NCI-H2029 treated with DMSO at 0.1 percent for 48 hours (cell line): Measurements from ENCODE around the gene UNC5CL.

ENCODE experiments used
- DNase-seq: peaks from one replicate; lab custom pipeline; 2025; lab: John Stamatoyannopoulos, UW

Gene UNC5CL

GRCh38 chr6:41063884-41064285 is 24.9 kb upstream of the UNC5CL start:
- DNase-seq = no peak

GRCh38 chr6:41062056-41062455 is 23.0 kb upstream of the UNC5CL start:
- no peak for DNase-seq

DNA sequence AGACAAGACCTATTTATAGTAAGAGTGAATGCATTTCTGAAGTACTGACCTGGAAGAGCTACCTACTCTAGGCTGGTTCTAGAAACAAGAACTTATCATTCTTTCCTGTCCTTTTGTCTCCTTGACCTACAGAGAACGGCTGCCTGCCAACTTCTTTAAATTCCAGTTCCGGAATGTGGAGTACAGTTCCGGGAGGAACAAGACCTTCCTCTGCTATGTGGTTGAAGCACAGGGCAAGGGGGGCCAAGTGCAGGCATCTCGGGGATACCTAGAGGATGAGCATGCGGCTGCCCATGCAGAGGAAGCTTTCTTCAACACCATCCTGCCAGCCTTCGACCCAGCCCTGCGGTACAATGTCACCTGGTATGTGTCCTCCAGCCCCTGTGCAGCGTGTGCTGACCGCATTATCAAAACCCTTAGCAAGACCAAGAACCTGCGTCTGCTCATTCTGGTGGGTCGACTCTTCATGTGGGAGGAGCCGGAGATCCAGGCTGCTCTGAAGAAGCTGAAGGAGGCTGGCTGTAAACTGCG is 22.2 kb upstream of the UNC5CL start:
- DNase-seq = no peak

GRCh38 chr6:41059556-41059955 is 20.5 kb upstream of the UNC5CL start:
- DNase-seq = no peak

GRCh38 chr6:41058783-41059181 is 19.8 kb upstream of the UNC5CL start:
- DNase-seq = no peak

DNA sequence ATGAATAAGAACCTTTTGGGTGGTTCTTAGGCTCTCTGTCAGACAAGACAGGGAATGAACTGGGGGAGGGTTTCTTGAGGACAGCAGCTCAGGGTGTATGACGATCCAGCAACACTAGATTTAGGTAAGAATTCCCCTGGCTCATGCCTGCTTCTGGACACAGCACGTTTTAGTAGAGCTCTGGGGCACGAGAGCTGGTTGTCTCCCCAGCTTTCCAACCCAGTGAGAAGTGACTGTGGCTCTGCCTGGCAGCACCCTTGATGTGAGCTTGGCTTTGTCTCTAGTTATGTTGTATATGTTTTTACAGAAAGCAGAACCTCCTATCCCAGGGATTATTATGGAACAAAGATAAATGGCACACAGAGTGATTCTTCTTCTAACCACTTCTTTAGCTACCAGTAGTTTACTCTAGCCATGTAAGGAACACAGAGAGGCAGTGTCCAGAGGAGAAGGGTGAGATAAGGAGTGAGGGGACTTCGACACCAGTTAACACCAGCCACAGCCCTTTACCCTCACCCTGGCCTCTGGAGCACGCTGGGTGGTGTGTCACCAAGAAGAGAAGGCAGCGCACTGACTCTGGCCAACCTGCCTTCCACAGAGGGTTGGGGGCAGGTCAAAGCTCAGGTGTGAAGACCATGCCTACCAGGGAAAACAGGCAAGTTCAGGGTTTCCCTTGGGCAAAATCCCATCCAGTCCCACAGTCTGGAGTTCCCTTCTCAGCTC is 17.9 kb upstream of the UNC5CL start:
- DNase-seq = no peak

DNA sequence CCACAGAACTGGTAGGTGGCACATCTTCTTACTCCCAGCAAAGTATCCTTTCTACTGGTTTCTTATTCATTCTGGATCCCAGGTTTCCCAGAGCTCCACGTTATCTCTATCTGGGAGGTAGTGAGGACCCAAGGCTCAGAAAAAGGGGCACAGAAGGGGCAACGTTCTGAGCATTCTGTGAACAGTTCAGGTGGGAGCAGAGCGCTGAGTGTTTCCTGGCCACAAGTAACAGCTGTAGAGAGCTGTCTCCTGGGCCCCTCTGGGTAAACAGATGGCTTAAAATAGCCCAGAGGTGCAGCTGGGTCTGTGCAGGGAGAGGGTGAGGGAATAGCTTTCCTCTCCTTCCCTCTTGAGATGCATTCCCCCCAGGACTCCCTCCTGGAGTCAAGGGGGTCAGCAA is 16.1 kb upstream of the UNC5CL start:
- DNase-seq = no peak

GRCh38 chr6:41054511-41054910 is 15.5 kb upstream of the UNC5CL start:
- DNase-seq = no peak

DNA sequence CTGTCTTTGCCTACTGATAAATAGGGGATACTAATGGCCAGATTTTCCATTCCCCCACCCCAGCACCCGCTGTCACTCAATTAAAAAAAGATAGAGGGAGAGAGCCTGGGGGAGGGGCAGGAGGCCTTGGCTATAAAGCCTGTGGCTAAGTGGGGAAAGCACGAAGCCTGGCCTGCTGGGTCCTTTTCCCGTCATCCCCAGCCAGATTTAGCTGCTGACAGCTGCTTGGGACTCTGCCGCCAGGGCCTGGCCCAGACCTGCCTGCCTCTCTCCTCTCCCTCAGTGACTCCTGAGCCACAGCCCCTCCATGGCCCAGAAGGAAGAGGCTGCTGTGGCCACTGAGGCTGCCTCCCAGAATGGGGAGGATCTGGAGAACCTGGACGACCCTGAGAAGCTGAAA is 14.0 kb upstream of the UNC5CL start, which contains the start of gene APOBEC2:
Gene APOBEC2 (plus strand): TSS at position 162 of the 400 bp plus-strand sequence. CDS start 146 bp downstream, at position 308.
- no peak for DNase-seq

- peak; percentile 21 for DNase-seq
Observed at GRCh38 chr6:41051873-41052272, 12.9 kb upstream of the UNC5CL start.

DNA sequence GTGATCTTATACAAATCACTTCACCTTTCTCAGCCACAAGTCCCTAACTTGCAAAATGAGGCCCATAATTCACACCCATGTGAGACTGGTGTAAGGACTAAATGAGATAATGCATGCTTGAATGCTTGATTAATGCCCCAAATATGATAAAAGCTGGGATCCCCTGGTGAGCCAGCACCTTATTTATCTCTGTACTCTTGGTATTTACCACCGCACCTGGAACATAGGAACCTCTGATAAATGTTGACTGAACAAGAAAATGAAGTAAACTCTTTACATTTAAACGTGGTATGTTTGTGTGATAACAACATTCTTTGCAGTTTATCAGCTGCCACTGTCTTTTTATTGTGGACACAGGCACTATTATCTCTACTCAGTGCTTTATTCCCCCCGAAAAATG is 11.5 kb upstream of the UNC5CL start:
- no peak for DNase-seq

DNA sequence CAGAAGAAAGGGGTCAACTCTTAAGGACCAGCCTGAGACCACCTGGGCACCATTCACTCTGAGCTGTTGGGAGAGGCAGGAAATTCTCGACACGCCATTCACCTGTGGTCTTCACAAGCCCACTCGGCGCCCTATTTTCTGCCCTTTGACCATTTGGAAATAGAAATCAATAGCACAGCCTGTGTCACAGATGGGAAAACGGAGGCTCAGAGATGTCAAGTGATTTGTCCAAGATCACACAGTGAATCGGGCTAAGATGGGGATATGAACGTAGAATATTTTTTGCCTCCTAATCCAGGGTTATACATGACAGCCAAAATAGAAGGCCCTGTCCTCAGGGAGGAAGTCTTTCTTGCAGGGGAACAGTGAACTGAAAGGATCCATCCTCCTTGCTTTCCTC is 10.9 kb upstream of the UNC5CL start:
- no peak for DNase-seq

DNA sequence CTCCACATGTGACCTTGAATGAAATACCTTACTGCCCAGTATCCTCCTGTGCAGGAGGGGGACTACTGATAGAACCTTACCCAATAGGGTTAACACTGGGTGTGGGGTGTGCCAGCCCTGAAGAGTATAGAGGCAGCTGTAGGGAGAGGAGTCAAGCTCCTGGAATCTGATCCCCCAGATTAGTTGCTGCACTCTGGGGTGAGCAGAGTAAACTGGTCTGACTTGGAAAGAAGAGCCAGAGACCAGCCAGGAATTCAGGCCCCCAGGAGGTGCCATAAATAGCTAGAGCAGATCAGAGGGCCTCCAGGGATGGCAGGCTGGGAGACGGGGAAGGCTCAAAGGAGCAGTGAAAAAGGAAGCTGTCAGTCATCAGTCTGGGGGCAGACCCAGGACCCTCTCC is 10.5 kb upstream of the UNC5CL start:
- DNase-seq = no peak

- DNase-seq = no peak
Observed at GRCh38 chr6:41047745-41048732, 9.0 kb upstream of the UNC5CL start.

DNA sequence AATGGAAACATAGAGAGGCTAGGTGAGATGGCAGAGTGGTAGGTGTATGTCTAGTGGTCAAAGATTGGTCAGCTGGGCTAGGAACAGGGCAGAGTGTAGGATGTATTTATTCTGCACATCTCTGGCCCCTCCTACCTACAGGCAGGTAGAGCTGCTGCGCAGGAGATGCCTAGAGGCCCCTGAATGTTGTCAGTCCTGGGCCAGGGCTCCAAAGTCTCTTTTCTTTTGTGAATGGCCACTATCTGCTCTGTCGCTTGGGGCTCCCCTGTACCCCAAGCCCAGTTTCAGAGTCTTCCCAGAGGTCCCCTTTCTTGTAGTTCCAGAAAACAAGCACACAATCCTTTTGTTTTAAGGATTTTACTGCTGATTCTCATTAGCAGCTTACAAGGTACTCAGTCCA is 8.3 kb upstream of the UNC5CL start:
- DNase-seq = no peak

DNA sequence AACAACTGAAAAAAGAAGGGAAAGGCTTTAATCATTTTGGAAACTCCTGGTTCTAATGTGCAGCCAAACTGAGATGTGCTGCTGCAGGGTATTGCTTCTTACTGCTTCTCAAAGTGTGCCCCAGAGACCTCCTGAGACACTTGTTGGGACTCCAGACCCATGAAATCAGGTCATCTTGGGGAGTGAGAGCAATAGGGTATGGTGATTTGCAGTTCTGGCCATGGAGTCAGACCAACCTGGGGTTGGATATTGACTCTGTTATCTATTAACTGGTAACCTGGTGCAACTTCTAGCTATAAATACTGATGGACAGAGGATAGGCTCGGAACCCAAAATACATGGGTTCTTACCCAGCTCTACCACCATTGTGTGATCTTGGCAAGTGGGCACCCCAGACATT is 7.1 kb upstream of the UNC5CL start:
- DNase-seq = no peak

GRCh38 chr6:41045664-41046063 is 6.6 kb upstream of the UNC5CL start:
- no peak for DNase-seq

GRCh38 chr6:41043151-41043550 is 4.1 kb upstream of the UNC5CL start:
- no peak for DNase-seq

GRCh38 chr6:41042226-41043055 is 3.4 kb upstream of the UNC5CL start, which contains the start of gene TSPO2:
Gene TSPO2, plus strand, starts transcription at chr6:41042467. Its CDS starts 519 bp downstream, at chr6:41042986.
- no peak for DNase-seq

DNA sequence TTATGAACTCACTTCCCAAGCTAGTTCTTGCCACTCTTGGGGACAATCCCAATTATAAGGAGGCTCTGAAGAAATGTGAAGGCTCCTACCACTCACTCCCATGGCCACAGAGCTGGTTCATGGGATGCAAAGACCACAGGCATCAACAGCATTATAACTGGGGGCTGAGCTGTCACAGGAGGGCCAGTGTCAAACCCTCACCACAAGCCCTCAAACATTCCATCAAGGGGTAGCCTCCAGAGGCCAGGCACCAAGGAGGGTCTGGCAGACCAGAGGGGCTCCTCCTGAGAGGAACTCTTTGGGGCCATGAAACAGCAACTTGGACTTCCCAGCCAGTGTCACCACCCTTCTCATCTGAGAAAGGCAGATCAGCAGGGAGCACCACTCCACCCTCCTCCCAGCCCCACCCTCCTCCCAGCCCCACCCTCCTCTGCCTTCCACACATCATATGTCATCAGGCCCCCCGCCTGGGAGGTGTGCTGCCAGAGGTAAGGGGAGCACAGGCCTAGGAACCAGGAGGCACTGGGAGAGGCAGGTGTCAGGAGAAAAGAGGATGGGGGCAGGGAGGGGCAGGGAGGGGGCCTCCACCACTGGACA is 2.0 kb upstream of the UNC5CL start:
- DNase-seq = no peak
